Measurements from ENCODE around the gene SETBP1. TPM values are rescaled to one million over a fixed set of nuclear protein-coding genes. Genes with fewer than 3 reads are reported as not detected.
"Not testable (repeated sequence)": the region's sequence is repeated elsewhere in the genome, so short reads cannot be mapped to it uniquely, and the experiment has no call there.

SETBP1 gene
- polyA plus RNA-seq, 12 donors: 11.4 to 21.8 (median 17.3) TPM; not detected in 1

- peak; percentile 63 for DNase-seq
Measured at GRCh38 chr18:44791520-44791919, 110.8 kb downstream of the SETBP1 start.

DNA sequence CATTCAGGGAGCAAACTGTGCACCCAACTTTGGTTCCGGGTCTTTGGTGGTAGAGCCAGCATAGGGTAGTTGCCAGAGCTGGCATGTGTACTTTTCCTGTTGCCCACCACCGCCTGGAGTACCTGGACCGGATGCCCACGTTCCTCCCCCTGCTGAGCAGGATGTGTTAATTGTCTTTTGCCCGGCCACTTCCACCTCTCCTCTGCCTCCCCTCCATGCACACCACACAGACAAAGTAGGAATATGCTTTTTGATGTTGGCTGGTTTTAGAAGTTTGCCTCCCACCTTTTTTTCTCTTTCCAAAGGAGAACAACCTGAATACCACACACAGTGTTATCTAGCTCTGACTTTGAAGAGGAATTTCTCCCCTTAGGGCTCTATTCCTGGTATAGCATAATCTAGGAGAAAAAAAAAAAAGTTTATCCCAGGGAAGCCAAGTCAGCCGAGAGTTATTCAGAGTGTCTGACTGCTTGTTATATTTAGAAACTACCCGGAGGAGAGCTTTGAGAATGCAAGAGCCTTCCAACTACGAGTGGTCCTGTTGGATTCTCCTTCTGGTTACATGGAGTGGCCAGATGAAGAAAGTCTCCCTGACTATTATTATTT is 111.9 kb downstream of the SETBP1 start:
- no peak for DNase-seq

DNA sequence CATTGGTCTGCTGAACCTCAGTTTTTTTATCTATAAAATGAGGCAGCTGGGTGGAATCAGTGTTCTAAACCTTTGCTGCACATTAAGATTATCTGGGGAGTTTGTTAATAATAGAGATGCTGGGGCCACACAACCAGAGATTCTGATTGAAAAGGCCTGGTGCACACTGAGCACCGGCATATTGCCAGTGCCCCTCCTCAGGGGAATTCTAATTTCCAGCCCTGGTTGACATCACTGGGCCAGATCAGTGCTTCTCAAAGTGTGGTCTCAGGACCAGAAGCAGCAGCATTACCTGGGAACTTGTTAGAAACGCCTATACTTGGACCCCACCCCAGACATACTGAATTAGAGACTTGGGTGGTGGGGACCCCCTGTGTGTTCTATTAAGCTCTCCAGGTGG is 112.5 kb downstream of the SETBP1 start:
- no peak for DNase-seq

DNA sequence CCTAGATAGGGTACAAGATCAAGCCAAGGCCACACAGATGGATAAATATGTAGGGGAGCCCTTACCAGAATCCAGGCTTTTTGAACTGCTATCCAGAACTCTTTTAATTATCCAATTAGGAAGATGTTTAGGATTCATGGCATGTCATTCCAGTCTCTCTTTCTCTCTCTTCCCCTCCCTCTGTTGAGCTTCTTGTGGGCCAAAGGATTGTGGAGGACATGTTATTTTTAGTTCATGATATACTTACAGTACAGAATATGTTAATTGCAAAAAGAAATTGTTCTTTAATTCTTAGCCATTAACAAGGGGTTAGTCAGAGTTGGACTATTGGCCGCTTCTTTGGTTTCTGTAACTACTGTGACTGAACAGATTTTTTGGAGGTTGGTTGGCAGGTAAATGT is 113.0 kb downstream of the SETBP1 start:
- no peak for DNase-seq

GRCh38 chr18:44795241-44795640 is 114.6 kb downstream of the SETBP1 start:
- DNase-seq: no peak

DNA sequence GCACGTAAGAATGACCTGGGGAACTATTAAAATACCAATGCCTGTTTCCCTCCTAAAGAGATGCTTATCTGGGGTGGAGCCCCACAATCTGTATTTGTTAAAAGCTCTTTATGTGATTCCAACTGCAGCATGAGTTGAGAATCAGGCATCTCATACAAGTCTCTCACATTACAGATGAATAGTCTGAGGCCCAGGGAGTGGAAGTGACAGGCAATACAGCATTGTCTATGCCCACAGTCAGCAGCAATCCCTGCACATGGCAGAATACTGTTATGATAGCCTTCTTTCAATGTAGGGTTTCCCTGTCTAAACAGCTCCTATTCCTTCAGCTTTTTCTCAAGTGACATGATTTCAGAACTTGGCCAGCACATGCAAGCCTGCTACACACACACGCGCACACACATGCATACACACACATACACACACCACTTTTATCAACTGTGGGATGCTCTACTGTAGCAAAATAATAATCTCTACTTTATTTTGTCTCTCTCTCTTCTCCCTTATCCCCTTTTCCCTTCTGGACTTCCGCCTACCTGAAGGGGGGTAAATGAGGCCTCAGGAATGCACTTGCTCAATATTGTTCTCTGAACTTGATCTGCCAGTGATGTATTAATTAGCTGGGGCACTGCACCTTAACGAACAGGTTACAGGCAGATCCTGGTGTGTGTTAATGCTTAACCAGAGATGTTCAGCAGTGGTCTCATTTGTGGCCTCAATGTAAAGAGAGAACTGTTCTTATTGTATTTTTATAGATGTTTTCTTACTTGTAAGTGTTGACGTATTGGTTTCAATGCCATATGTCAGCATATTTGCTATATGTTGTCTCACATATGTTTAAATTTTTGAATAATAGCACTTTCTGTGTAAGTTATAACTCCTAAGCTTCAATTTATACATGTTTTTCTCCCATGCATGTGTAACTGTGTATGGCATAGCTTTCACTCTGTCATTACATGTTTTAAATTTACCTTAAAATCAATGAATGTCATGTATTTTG is 116.0 kb downstream of the SETBP1 start:
- DNase-seq: no peak

GRCh38 chr18:44798433-44799048 is 117.9 kb downstream of the SETBP1 start:
- DNase-seq: no peak

GRCh38 chr18:44799382-44799906 is 118.8 kb downstream of the SETBP1 start:
- DNase-seq: no peak

GRCh38 chr18:44799907-44800421 is 119.3 kb downstream of the SETBP1 start:
- DNase-seq: no peak

DNA sequence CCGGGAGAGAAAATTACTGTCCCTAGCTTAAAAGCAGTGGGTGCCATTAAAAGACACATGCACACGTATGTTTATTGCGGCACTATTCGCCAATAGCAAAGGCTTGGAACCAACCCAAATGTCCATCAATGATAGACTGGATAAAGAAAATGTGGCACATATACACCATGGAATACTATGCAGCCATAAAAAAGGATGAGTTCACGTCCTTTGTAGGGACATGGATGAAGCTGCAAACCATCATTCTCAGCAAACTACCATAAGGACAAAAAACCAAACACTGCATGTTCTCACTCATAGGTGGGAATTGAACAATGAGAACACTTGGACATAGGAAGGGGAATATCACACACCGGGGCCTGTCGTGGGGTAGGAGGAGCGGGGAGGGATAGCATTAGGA is 120.1 kb downstream of the SETBP1 start:
- not testable (repeated sequence) for DNase-seq

- no peak for DNase-seq
Measured at GRCh38 chr18:44801781-44802180, 121.1 kb downstream of the SETBP1 start.

GRCh38 chr18:44802508-44802907 is 121.8 kb downstream of the SETBP1 start:
- DNase-seq: no peak

- no peak for DNase-seq
Measured at GRCh38 chr18:44803019-44803650, 122.4 kb downstream of the SETBP1 start.

- no peak for DNase-seq
Measured at GRCh38 chr18:44804033-44804432, 123.3 kb downstream of the SETBP1 start.

GRCh38 chr18:44805176-44805575 is 124.5 kb downstream of the SETBP1 start:
- no peak for DNase-seq

DNA sequence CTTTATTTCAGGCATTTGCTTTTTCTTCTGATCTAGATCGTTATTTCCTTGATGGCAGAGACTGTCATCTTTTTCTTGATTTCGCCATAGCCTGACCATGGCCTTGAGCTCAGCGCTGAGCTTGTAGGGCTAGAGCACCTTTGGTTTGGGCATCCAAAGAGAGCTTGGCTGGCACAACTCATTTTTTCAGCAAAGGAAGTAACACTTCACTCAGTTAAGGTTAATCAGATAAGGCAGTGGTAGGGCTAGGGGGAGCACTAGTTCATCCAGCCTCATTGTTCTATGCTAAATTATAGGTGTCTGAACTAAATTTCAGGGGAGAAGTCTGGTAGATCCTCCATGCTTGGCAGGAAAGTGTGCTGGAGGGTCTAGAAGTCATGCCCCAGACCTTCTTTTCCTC is 125.0 kb downstream of the SETBP1 start:
- DNase-seq: no peak

DNA sequence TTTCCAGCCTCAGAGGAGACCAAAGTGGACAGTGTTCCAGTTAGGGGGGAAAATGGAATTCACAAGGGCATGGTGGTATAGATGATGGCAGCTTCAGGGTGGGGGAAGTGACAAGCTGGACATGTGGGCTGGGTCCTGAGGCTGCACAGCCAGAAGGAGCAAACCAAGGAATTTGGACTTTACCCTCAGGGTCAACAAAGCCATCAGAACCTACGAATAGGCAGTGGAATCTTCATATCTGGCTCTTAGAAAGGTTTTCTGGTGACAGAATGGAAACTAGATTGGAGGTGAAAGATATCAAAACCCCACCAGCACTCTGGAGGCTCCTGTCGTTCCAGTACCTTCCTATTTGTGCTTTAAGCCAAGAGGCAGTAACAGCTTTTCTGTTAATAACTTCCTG is 127.1 kb downstream of the SETBP1 start:
- no peak for DNase-seq

- DNase-seq: no peak
Measured at GRCh38 chr18:44811572-44812125, 131.0 kb downstream of the SETBP1 start.

DNA sequence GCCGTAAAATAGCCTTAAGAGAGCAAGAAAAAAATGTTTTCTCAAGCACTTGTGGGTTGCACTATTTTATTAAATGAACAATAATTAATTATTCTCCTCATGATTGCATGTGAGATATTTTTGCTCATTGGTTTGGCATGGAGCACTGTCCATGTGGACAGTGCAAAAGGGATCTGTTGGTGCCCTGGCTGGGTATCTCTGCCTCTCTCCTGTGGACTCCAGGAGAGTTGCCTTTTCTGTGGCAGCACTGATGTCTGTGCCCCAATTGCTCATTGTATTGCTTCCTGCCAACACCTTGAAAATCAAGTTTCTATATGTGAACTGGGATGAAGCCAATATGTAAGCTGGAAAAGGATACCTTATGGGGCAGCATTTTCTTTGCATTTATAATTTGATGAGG is 131.7 kb downstream of the SETBP1 start:
- no peak for DNase-seq

GRCh38 chr18:44813586-44813985 is 132.9 kb downstream of the SETBP1 start:
- DNase-seq: no peak

- no peak for DNase-seq
Measured at GRCh38 chr18:44815108-44815507, 134.4 kb downstream of the SETBP1 start.
